RPMI8226 (cell line): Measurements from ENCODE around the gene APC2.
"Not testable (repeated sequence)": the region's sequence is repeated elsewhere in the genome, so short reads cannot be mapped to it uniquely, and the experiment has no call there.

Source experiments
- DNase-seq: peaks from one replicate; pipeline ENCODE4 v3.0.0-alpha.2; 2015

Gene APC2

DNA sequence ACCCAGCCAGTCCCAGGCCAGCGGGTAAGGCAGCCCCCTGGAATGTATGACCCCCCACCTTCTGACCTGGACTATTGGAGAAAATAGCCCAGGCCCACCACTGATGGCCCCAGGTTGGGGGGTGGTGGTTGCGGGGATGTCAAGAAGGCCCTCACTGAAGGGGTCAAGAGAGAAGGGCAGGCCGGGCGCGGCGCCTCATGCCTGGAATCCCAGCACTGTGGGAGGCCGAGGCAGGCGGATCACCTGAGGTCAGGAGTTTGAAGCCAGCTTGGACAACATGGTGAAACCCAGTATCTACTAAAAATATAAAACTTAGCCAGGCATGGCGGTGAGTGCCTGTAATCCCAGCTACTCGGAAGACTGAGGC, 64.4 kb downstream of the APC2 start:
- no peak for DNase-seq

DNA sequence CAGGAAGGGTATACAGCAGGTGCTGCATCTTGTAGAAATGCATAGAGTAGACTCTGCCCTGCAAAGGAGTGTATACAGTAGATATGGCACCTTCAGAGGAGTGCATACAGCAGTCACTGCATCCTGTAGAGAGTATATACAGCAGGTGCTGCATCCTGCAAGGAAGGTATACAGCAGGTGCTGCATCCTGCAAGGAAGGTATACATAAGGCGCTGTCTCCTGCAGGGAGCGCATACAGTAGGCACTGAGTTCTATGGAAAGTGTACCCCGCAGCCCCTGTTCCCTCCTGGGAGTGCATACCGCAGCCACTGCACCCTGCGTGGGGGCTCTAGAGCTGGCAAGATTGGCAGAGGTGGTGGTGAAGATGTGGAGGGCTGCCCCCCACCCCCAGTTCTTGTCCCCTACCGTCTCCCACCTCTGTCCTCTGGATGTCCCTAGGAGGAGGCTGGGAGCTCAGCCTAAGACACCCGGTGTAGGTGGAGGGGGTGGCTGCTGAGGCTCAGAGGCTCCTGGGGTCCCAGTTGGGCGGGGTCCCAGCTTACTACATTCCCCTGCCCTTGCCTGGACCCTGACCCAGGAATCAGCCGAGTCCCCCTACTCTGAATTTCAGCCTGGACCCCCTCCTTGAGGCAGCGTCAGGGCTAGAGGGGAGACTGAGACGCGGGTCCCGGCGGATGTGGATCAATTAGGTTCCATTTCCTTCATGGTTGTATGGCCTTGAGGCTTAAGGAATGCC, 65.2 kb downstream of the APC2 start:
- no peak for DNase-seq

DNA sequence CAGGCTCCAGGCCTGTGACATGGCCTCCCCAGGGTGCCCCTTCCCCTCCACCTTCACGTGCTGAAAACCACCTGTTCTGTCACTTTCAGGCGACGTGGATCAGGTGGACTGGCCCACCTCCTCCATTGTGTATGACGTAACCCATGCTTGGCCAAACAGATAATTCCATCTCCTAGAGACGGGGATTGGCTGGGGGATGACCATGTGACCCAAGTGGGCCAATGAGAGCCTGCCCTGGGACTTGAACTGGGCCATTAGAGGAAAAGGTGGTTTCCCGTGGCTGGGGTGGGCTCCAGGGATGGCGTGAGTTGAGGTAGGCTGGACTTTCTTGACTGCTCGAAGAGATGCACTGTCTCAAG, 66.5 kb downstream of the APC2 start:
- no peak for DNase-seq

DNA sequence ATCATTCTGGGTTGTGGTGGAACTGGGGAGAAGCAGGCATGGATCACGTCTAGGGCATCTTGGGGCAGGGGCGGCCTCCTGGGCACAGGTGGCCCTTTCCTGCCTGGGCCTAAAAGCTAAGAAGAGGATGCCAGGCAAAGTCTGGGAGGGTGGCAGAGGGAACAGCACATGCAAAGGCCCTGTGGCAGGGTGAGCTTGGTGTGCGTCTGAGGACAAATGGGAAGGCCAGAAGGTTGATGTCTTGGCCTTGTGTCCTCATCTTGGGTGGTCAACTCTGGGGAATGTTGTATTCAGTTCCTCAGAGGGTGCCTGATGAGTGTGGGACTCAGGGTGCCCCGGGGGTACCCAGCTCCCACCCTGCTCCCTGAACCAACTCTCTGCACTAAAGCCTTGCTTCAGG, 68.5 kb downstream of the APC2 start:
- no peak for DNase-seq

DNA sequence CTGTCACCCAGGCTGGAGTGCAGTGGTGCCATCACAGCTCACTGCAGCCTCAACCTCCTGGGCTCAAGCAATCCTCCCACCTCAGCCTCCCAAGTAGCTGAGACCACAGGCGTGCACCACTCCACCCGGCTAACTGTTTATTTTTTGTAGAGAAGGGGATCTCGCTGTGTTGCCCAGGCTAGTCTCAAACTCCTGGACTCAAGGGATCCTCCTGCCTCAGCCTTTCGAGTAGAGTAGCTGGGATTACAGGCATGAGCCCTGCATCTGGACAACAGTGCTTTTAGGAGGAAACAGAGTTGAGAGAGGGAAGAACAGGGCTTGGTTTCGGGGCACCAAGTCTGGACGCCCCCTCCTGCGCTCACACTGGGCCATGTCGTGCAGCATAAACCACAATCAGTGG, 69.9 kb downstream of the APC2 start:
- DNase-seq, result not testable (repeated sequence)

DNA sequence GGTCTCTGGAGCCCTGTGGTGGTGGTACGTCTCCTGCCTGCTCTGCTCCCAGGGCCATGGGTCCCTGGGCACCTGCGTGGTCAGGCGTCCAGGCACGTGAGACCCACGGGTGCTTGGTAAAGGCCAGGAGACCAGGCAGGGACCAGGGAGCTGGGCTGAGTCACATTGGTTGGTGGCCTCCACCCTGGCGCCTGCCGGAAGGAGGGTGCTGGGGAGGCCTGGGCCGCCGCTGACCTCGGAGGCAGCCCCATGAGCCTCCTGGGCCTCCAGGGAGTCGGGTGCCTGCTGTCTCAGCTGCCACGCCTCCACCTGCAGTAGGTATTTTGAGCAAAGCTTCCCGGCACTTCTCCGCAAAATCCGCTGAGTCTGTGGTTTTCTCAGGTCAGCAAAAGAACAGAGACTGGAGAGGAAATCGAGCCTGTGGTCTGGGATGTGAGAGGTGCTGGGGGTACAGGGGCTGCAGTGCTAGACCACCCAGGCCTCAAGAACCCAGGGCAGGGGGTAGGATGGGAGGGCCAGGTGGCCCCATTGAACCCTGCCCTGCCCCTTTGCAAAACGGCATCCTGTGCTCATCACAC, 70.4 kb downstream of the APC2 start:
- peak; percentile 93 for DNase-seq

DNA sequence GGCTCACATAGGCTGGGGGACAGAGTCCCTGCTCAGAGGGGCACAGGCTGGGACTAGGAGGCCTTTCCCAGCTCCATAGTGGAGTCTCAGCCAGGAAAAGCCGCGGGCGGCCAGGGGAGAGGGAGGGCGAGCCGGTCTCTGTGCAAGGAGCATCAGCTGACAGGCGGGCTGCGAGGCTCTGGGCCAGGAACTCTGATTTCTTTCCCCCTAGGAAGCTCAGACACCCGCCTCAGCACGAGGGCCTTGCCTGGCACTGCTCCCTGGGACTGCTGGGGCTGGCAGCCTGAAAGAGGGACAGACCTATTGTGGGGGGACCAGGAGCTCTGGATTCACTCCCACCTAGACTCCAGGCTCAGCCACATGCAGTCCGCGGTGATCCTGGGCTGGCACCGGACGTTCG, 71.7 kb downstream of the APC2 start:
- no peak for DNase-seq

DNA sequence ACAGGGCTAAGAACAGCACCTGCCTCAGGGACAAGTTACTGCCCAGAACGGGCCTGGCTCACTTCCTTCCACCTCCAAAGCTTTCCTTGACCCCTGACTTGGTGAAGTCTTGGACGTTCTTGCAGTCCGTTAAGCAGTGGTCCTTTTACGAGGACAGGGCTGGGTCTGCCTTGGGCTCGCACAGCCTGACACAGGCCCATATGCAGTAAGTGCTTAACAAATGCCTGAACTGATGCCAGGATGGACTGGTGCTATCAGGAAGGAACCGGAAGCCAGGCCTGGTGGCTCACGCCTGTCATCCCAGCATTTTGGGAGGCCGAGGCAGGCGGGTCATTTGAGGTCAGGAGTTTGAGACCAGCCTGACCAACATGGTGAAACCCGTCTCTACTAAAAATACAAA, 72.1 kb downstream of the APC2 start:
- DNase-seq, result no peak

DNA sequence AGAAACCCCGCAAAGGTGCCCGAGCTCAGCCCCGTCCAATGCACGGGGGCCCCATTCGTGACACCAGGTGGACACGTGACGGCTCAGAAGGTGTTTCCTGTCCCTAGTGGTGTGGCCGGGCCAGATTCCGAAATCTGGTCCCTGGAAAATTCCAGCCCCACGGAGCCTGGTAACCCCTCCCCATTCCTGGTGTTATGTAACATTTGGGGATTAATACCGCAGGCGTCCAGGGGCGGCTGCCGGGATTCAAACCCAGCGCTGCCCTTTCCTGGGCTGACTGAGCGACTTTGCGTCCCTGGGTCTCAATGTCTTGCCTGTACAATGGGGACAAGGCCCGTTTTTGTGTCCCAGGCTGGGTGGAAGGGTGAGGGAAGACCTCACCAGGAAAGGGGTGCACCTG, 72.9 kb downstream of the APC2 start:
- no peak for DNase-seq
